Rectal smooth muscle tissue (tissue), 1 donor: ENCODE data around the gene TMC2.

Experiments used
- H3K27ac ChIP-seq: one replicate; pipeline ENCODE4 v1.7.0; 2013; ENCODE audit warnings: low read depth, low read length, inconsistent platforms
- H3K27me3 ChIP-seq: one replicate; pipeline ENCODE4 v1.7.0; 2013; ENCODE audit warnings: low read length; ENCODE audit not compliant: control insufficient read depth, insufficient read depth
- H3K36me3 ChIP-seq: one replicate; pipeline ENCODE4 v1.7.0; 2013; ENCODE audit warnings: low read length; ENCODE audit not compliant: control insufficient read depth, insufficient read depth
- H3K4me1 ChIP-seq: one replicate; pipeline ENCODE4 v1.7.0; 2013; ENCODE audit warnings: low read length; ENCODE audit not compliant: control insufficient read depth, insufficient read depth
- H3K4me3 ChIP-seq: one replicate; pipeline ENCODE4 v1.7.0; 2013; ENCODE audit warnings: low read length
- H3K9ac ChIP-seq: one replicate; pipeline ENCODE4 v1.7.0; 2013; ENCODE audit warnings: low read length

The TMC2 gene

DNA sequence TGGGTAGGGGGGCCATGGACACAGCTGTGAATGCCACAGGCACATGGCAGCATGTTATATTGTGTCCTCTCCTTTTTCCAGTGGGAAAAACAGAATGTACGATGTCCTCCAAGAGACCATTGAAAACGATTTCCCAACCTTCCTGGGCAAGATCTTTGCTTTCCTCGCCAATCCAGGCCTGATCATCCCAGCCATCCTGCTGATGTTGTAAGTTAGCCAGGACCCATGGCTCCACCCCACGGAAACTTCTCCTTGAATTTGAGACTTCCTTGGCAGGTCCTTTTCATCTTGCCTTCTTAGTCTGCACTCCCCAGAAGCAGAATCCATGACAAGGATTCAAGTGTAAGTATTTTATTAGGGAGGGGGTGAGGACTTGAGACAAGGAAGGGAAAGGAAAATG, 87.8 kb downstream of the TMC2 start:
- Histone ChIP-seq H3K27ac (no peak overlapping the region), H3K4me3 (no peak overlapping the region), H3K9ac (no peak overlapping the region), H3K4me1 (no peaks in the 10 kb centered on the region), H3K36me3 (no peaks in the 10 kb centered on the region), H3K27me3 (no peaks in the 10 kb centered on the region)

DNA sequence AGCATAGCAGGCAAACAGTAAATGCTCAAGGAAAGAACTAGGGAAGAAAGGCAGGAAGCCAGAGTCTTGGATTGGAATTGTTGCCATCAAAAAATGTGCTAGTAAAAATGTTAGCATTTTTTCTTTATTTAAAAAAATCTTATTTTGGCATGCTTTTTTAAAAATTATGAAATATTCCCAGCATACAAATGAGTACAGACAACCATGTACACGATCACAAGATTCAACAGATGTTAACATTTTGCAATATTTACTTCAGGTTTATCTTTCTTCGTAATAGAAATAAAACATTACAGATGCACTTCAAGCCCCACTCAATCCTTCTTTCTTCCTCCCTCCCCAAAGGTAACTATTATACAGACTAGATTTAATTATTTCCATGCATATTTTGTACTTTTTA, 88.7 kb downstream of the TMC2 start:
- no peaks in the 10 kb centered on the region for H3K27me3 ChIP-seq
- no peaks in the 10 kb centered on the region for H3K4me1 ChIP-seq
- H3K9ac ChIP-seq, result no peak overlapping the region
- no peaks in the 10 kb centered on the region for H3K36me3 ChIP-seq
- no peak overlapping the region for H3K4me3 ChIP-seq
- no peak overlapping the region for H3K27ac ChIP-seq

DNA sequence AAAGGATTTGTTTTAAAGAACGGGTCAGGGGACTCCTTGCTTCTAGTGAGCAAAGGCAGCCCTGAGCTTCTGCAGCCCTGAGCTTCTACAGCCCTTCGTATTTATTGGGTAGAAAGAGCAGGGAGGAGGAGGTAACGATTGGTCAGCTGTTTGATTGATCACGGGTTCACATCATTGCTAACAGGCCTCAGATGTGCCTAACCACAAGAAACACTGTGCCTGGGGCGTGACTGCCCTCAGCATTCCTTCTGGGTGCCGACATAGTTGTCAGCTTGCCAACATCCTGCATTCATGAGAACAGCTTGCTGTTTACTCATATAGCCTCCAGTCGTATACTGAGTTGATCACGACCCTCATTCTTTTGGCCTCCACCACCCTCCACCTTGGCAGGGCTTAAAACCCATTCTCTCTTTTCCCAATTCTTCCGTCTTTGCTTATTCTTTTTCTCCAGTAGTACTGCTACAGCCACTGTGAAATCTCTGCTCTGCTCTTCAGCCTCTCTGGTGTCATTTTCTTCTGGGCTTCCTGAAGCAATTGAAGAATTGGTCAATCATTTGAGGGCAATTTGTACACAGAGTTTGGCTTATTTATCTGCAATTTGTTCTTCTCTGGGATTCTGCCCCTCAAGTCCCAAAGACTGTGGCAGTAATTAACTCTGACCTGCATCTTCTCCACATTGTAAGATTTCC, 90.6 kb downstream of the TMC2 start:
- H3K4me1 ChIP-seq, result no peaks in the 10 kb centered on the region
- no peak overlapping the region for H3K4me3 ChIP-seq
- H3K9ac ChIP-seq, result no peak overlapping the region
- no peaks in the 10 kb centered on the region for H3K27me3 ChIP-seq
- H3K36me3 ChIP-seq, result no peaks in the 10 kb centered on the region
- no peak overlapping the region for H3K27ac ChIP-seq

DNA sequence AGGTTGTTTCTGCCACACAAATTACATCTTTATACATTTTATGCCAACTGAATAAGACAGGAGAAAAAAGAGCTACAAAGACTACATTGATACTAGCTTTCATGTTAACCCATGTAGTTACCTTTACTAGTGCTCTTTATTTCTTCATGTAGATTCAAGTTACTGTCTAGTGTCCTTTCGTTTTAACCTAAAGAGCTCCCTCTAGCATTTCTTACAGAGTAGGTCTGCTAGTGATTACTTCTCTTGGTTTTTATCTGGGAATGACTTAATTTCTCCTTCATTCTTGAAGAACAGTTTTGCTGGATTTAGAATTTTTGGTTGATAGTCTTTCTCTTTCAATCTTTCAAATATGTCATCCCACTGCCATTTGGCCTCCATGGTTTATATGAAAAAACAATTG, 94.9 kb downstream of the TMC2 start:
- Histone ChIP-seq H3K9ac (no peak overlapping the region), H3K27ac (no peak overlapping the region), H3K4me3 (no peak overlapping the region), H3K4me1 (no peaks in the 10 kb centered on the region), H3K36me3 (no peaks in the 10 kb centered on the region), H3K27me3 (no peaks in the 10 kb centered on the region)

DNA sequence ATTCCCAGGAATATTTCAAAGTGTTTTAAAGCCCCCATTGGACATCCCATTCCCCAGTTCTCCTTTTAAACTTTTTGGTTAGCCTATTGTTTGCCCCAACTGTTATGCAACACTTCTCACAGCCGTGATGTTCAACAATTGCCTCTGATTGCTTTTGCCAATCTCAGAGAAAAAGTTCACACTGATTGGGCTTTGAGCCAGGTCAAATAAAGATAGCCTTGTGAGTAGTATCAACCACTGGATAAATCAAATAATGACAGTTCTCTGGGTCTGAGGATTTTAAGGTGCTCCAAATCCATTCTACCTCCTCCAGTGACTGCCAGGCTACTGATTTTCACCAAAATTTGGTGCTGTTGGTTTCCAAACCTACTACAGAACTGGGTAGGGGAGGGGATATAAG, 97.0 kb downstream of the TMC2 start:
- H3K4me1 ChIP-seq, result no peaks in the 10 kb centered on the region
- no peak overlapping the region for H3K4me3 ChIP-seq

DNA sequence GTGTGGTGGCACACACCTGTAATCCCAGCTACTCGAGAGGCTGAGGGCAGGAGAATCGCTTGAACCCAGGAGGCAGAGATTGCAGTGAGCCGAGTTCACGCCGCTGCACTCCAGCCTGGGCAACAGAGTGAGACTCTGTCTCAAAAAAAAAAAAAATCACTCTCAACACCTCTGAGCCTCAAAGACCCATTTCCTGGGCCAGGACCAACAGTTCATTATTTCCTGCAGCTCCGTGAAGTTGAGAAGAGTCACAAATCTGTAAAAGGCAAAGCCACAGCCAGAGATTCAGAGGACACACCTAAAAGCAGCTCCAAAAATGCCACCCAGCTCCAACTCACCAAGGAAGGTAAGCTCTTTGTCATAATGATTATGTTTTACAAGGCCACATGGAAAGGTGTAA, 100.9 kb downstream of the TMC2 start:
- no peak overlapping the region for H3K27ac ChIP-seq
- H3K36me3 ChIP-seq, result no peaks in the 10 kb centered on the region
- H3K9ac ChIP-seq, result no peak overlapping the region

More for the DNA sequence above, 97.0 kb downstream of the TMC2 start:
- Histone ChIP-seq H3K9ac (no peak overlapping the region), H3K36me3 (no peaks in the 10 kb centered on the region), H3K27me3 (no peaks in the 10 kb centered on the region), H3K27ac (no peak overlapping the region)

DNA sequence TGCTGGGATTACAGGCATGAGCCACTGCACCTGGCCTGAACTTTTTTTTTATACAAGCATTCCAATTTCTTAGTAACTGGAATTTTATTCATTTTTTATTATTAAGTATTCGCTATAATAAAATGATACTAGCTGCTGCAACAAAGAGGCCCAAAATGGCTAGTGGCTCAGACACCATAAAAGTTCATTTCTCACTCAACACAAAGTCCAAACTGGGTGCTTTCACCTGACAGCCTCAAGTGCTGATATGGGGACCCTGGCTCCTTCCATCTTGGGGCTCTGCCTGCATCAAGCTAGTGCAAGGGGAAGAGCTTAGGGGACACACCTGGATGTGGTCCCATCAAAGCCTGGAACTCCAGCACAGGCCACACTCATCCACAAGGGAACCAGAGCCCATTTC, 103.9 kb downstream of the TMC2 start:
- Histone ChIP-seq H3K36me3 (no peaks in the 10 kb centered on the region), H3K9ac (no peak overlapping the region), H3K27me3 (no peaks in the 10 kb centered on the region), H3K4me3 (no peak overlapping the region), H3K4me1 (no peaks in the 10 kb centered on the region), H3K27ac (no peak overlapping the region)

More for the DNA sequence above, 100.9 kb downstream of the TMC2 start:
- H3K4me1 ChIP-seq, result no peaks in the 10 kb centered on the region
- H3K4me3 ChIP-seq, result no peak overlapping the region
- no peaks in the 10 kb centered on the region for H3K27me3 ChIP-seq

DNA sequence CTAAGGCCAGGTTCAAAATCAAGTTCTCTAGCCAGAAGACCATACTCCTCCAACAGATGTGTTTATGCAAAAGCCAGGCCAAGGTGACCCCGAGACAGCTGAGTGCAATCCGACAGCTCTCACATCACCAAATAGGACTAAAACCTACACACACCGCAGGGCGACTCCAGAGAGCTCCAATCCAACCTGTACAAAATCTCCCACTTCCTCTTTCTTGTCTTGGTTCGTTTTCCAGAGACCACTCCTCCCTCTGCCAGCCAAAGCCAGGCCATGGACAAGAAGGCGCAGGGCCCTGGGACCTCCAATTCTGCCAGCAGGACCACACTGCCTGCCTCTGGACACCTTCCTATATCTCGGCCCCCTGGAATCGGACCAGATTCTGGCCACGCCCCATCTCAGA, 104.5 kb downstream of the TMC2 start:
- H3K4me1 ChIP-seq, result no peaks in the 10 kb centered on the region
- H3K4me3 ChIP-seq, result no peak overlapping the region
- no peaks in the 10 kb centered on the region for H3K36me3 ChIP-seq
- H3K27ac ChIP-seq, result no peak overlapping the region
- no peak overlapping the region for H3K9ac ChIP-seq
- no peaks in the 10 kb centered on the region for H3K27me3 ChIP-seq

DNA sequence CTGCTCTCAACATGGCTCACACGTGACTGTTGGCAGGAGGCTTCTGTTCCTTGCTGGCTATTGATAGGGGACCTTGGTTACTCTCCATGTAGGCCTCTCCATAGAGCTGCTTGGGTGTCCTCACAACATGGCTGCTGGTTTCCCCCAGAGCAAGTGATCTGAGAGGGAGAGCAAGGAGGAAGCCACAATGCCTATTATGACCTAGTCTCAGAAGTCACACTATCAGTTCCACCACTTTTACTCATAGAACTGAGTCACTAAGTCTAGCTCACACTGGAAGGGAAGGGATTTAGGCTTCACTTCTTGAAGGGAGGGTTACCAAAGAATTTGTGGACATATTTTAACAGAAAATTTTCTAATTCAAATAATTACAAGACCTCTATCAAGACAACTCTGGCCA, 107.3 kb downstream of the TMC2 start:
- Histone ChIP-seq H3K27ac (no peak overlapping the region), H3K27me3 (no peaks in the 10 kb centered on the region), H3K36me3 (no peaks in the 10 kb centered on the region), H3K4me1 (no peaks in the 10 kb centered on the region), H3K9ac (no peak overlapping the region), H3K4me3 (no peak overlapping the region)

DNA sequence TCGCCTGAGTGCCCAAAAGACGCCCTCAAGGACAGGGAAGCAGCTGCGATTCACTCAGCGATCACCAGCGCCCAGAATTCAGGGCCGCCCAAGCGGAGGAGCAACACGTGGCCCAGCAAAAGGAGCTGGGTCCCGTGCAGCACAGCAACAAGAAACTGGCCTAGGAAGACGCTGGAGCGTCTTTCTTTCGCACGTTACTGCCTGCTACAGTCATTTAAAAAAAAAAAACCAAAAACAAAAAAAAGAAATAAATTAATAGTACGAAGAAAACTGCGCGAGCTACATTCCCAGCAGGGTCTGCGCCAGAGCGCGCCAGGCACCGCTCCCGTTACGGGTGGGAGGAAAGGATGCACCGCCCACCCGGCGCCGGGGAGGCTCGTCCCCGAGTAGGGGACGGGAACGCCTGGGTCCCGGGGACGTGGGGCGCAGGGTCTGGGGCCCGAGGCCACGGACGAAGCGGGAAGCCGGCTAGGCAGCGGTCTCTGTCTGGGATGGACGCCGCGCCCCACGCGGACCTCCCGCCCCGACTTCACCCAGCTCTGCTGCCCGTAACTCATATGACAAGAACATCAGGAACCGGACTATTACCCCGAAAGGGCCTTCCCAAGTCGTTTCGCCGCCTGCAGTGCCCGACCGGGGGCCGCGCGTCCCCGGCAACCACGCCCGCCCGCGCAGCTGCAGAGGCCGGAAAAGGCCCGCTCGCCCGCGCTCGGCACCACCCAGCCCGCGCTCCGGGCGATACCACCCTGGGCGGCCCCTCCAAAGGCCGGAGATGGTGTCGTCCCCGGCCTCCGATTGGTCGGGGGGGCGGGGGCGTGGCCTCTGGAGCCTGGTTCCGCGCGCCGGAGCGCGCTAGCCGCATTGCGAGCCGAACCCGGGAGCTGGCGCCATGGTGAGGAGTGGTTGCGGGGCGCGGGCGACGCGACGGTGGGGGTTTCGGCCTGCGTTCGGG, 115.7 kb downstream of the TMC2 start, which contains the start of gene NOP56:
Gene NOP56 (plus strand): TSS at position 861 of the 952 bp plus-strand sequence. CDS start 29 bp downstream, at position 890.
- peaks cover 12% of the 10 kb centered on the region for H3K4me1 ChIP-seq
- H3K27me3 ChIP-seq, result no peaks in the 10 kb centered on the region
- H3K27ac ChIP-seq, result peak within 1 kb of the TSS; percentile 78
- H3K9ac ChIP-seq, result peak within 1 kb of the TSS; percentile 91
- H3K36me3 ChIP-seq, result peaks cover 32% of the 10 kb centered on the region
- H3K4me3 ChIP-seq, result peak within 1 kb of the TSS; percentile 96

DNA sequence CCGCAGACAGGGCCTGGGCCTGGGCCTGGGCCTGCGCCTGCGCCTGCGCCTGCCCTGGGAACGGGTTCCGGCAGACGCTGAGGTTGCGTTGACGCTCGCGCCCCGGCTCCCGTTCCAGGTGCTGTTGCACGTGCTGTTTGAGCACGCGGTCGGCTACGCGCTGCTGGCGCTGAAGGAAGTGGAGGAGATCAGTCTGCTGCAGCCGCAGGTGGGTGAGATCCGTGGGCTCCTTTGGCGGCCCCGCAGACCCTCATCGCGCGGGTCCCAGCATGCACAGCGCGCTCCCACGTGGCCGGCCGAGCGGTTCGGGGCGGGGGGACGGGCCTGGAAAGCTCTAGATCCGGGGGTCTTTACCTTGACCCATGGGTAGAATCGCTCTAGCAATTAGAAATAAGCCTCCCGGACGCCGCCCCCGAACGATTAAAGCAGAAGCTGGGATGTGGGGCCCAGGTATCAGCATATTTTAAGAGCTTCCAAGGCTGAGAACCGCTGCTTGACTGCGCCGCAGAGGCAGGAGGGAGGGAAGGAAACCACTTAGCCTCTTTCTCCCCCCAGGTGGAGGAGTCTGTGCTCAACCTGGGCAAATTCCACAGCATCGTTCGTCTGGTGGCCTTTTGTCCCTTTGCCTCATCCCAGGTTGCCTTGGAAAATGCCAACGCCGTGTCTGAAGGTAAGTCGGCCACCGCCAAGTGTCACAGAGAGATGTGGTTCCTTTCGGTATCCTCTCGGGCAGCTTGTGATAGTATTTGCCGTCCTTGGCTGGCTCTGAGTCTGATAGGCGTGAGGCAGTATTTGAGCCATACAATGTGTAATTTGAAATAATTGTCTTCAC, 116.6 kb downstream of the TMC2 start:
- H3K27me3 ChIP-seq, result no peaks in the 10 kb centered on the region
- H3K4me3 ChIP-seq, result peak overlapping the region; percentile 96
- H3K27ac ChIP-seq, result peak overlapping the region; percentile 78
- H3K36me3 ChIP-seq, result peaks cover 38% of the 10 kb centered on the region
- peak overlapping the region; percentile 91 for H3K9ac ChIP-seq
- peaks cover 12% of the 10 kb centered on the region for H3K4me1 ChIP-seq
